Spleen (tissue), 11 donors: ENCODE measurements around the gene SHLD1. TPM values are rescaled to one million over a fixed set of nuclear protein-coding genes. Genes with fewer than 3 reads are reported as not detected.

ENCODE experiments used
- DNase-seq: peaks from one replicate; pipeline ENCODE4 v3.0.0-alpha.2; 2020
- H3K27ac ChIP-seq, 8 donors: fragments of 200-600 bp; sonication (generic) in 7 of 8; 1 replicate in 4 of 8; 2 replicates in 4 of 8; pipeline versions ENCODE4 v1.5.0 to v1.8.0; 2016 to 2021; ENCODE audit warnings: inconsistent platforms in 4 of 8, mild to moderate bottlenecking in 4 of 8, moderate library complexity in 1 of 8
- H3K27me3 ChIP-seq, 7 donors: fragments of 200-600 bp; sonication (generic) in 6 of 7; replicated peaks in 1 of 7; 1 replicate in 4 of 7; 2 replicates in 3 of 7; pipeline versions ENCODE4 v1.5.0 to v1.8.0; 2016 to 2021; ENCODE audit warnings: inconsistent platforms in 3 of 7, mild to moderate bottlenecking in 1 of 7
- H3K36me3 ChIP-seq, 6 donors: fragments of 200-600 bp; sonication (generic) in 5 of 6; 1 replicate in 4 of 6; 2 replicates in 2 of 6; pipeline versions ENCODE4 v1.5.0 to v1.8.0; 2016 to 2021; ENCODE audit warnings: inconsistent platforms in 2 of 6
- H3K4me1 ChIP-seq, 6 donors: fragments of 200-600 bp; sonication (generic) in 5 of 6; 1 replicate in 3 of 6; 2 replicates in 3 of 6; pipeline versions ENCODE4 v1.5.0 to v1.8.0; 2016 to 2021; ENCODE audit warnings: inconsistent platforms in 3 of 6
- H3K4me3 ChIP-seq, 8 donors: fragments of 200-600 bp; sonication (generic) in 7 of 8; 1 replicate in 4 of 8; 2 replicates in 4 of 8; pipeline versions ENCODE4 v1.5.0 to v1.8.0; 2016 to 2021; ENCODE audit warnings: inconsistent platforms in 4 of 8, mild to moderate bottlenecking in 4 of 8, moderate library complexity in 2 of 8
- H3K9me3 ChIP-seq, 8 donors: fragments of 200-600 bp; sonication (generic) in 7 of 8; 1 replicate in 4 of 8; 2 replicates in 4 of 8; pipeline versions ENCODE4 v1.5.0 to v1.8.0; 2016 to 2021; ENCODE audit warnings: inconsistent platforms in 4 of 8
- CTCF ChIP-seq, 11 experiments: fragments of 200-600 bp in 7 of 11; fragments of 450-650 bp in 4 of 11; sonication (generic) in 4 of 11; IDR thresholded peaks in 8 of 11; conservative IDR thresholded peaks in 3 of 11; 1 replicate in 7 of 11; 2 replicates in 4 of 11; pipeline versions ENCODE4 v1.4.0 to v1.8.0; 2016 to 2021; ENCODE audit warnings: antibody characterized with exemption in 11 of 11, inconsistent platforms in 4 of 11, mild to moderate bottlenecking in 1 of 11
- POLR2A ChIP-seq, 3 donors: fragments of 450-650 bp; IDR thresholded peaks; one replicate each; pipeline ENCODE4 v1.5.1; 2017; ENCODE audit warnings: antibody characterized with exemption in 3 of 3, mild to moderate bottlenecking in 1 of 3
- POLR2AphosphoS5 ChIP-seq, 3 donors: sonication (generic); formaldehyde crosslinking; IDR thresholded peaks; one replicate each; pipeline ENCODE4 v1.5.1; 2017; ENCODE audit warnings: antibody characterized with exemption in 3 of 3
- WGBS, 5 donors: extraction: QIAGEN DNeasy Blood & Tissue Kit in 3 of 5; methylation state at CpG; one replicate each; pipeline versions ENCODE4 v1.1.5 to v1.1.7; 2013 to 2018; 5-methylcytosine and 5-hydroxymethylcytosine counted together
- intact Hi-C: fragments of 100-400 bp; cut with DNase I; formaldehyde crosslinking; loops from one replicate; pipeline ENCODE4 v1.15.0; 2023; ENCODE audit warnings: low total_unique reads
- polyA plus RNA-seq, 3 donors: library from polyadenylated mRNA; stranded (reverse); fragments of 200-250 nt; gene quantifications; one replicate each; pipeline ENCODE4 v1.2.1, GENCODE V29; 2013
- total RNA-seq, 7 donors: library from RNA; depleted of rRNA in 3 of 7; stranded (reverse); fragments of >200 nt in 3 of 7; fragmentation: NEBNext Ultra II Directional in 4 of 7; extraction: Animal tissue kit (Norgen Biotek cat#: 25700) in 4 of 7; gene quantifications; one replicate each; pipeline versions ENCODE4 v1.1.0 to v1.2.1, GENCODE V29; 2016 to 2021
- donor health status: healthy with polysubstance abuse.
- donor health status: DM: no; HTN: no; CAD: no; lungs with moderate emphysema.
- donor health status: DM: no; HTN: no; CAD: no.
- donor health status: Bipolar disorder and iron deficiency.
- donor health status: healthy.
- donor health status: DM: no; HTN: no; CAD: no.
- donor health status: DM: yes; HTN: yes; CAD: no.

Gene SHLD1
- total and polyA plus RNA-seq, 10 donors, result 8.1 to 18.6 (median 12.4) TPM

GRCh38 chr20:5767493-5768098 lies 17.4 kb downstream of the SHLD1 start:
- Histone ChIP-seq H3K36me3 (peaks cover 0 to 18% (median 0%) of the 10 kb centered on the region in 6 donors), H3K9me3 (no peaks in the 10 kb centered on the region), H3K27ac (peak overlapping the region in 1 of 8 donors; percentile 14), H3K27me3 (no peaks in the 10 kb centered on the region), H3K4me3 (no peak overlapping the region), H3K4me1 (peaks cover 13 to 86% (median 57%) of the 10 kb centered on the region in 6 donors)
- TF ChIP-seq POLR2AphosphoS5 (IDR thresholded peaks at IDR 0.05), result no peak
- TF ChIP-seq CTCF (IDR thresholded peaks at IDR 0.05 in 8 of 11, conservative IDR thresholded peaks at IDR 0.05 in 3 of 11), result no peak
- TF ChIP-seq POLR2A (IDR thresholded peaks at IDR 0.05), result no peak
- intact Hi-C loops, result no loop called here
- WGBS, 5 donors, result 82 to 87% (median 85%) methylated on average over 9 of the region's 9 CpGs
- DNase-seq, result no peak

- Histone ChIP-seq H3K4me1 (peaks cover 11 to 82% (median 52%) of the 10 kb centered on the region in 6 donors), H3K4me3 (peak overlapping the region in 1 of 8 donors; percentile 19), H3K9me3 (no peaks in the 10 kb centered on the region), H3K36me3 (peaks cover 0 to 46% (median 20%) of the 10 kb centered on the region in 6 donors), H3K27ac (peak overlapping the region; percentile 23 to 78 (median 64)), H3K27me3 (no peaks in the 10 kb centered on the region)
- no peak for DNase-seq
- intact Hi-C loops, result no loop called here
- WGBS, 5 donors, result 82 to 90% (median 87%) methylated on average over 3 of the region's 3 CpGs
- TF ChIP-seq POLR2AphosphoS5 (IDR thresholded peaks at IDR 0.05) (no peak), POLR2A (IDR thresholded peaks at IDR 0.05) (no peak), CTCF (IDR thresholded peaks at IDR 0.05 in 8 of 11, conservative IDR thresholded peaks at IDR 0.05 in 3 of 11) (no peak)
Measured at GRCh38 chr20:5770231-5770986, 20.2 kb downstream of the SHLD1 start.

GRCh38 chr20:5770987-5771318 lies 20.8 kb downstream of the SHLD1 start:
- TF ChIP-seq POLR2A (IDR thresholded peaks at IDR 0.05), result no peak
- TF ChIP-seq POLR2AphosphoS5 (IDR thresholded peaks at IDR 0.05), result no peak
- TF ChIP-seq CTCF (IDR thresholded peaks at IDR 0.05 in 8 of 11, conservative IDR thresholded peaks at IDR 0.05 in 3 of 11), result no peak
- Histone ChIP-seq H3K36me3 (peaks cover 0 to 51% (median 22%) of the 10 kb centered on the region in 6 donors), H3K9me3 (no peaks in the 10 kb centered on the region), H3K27ac (peak overlapping the region in 6 of 8 donors; percentile 16 to 78 (median 68)), H3K4me1 (peaks cover 11 to 77% (median 48%) of the 10 kb centered on the region in 6 donors), H3K27me3 (no peaks in the 10 kb centered on the region), H3K4me3 (no peak overlapping the region)
- intact Hi-C loops, result no loop called here
- no peak for DNase-seq
- WGBS, 5 donors, result 51 to 79% (median 70%) methylated on average over 1 of the region's 1 CpG

- H3K9me3 ChIP-seq, result no peaks in the 10 kb centered on the region
- 93 to 95% (median 94%) methylated on average over 5 of the region's 5 CpGs for WGBS, 5 donors
- no peak for TF ChIP-seq POLR2A (IDR thresholded peaks at IDR 0.05)
- TF ChIP-seq POLR2AphosphoS5 (IDR thresholded peaks at IDR 0.05), result no peak
- no peak for TF ChIP-seq CTCF (IDR thresholded peaks at IDR 0.05 in 8 of 11, conservative IDR thresholded peaks at IDR 0.05 in 3 of 11)
- H3K27ac ChIP-seq, result peak overlapping the region in 1 of 8 donors; percentile 78
- intact Hi-C loops, result no loop called here
- H3K4me3 ChIP-seq, result no peak overlapping the region
- H3K36me3 ChIP-seq, result peaks cover 1 to 66% (median 33%) of the 10 kb centered on the region in 6 donors
- peaks cover 11 to 61% (median 33%) of the 10 kb centered on the region in 6 donors for H3K4me1 ChIP-seq
- no peaks in the 10 kb centered on the region for H3K27me3 ChIP-seq
- DNase-seq, result no peak
Measured at GRCh38 chr20:5772704-5773103, 22.5 kb downstream of the SHLD1 start.
